Kidney epithelial cell (primary cell): ENCODE data around the gene MIDN. TPM values are rescaled to one million over a fixed set of nuclear protein-coding genes. Genes with fewer than 3 reads are reported as not detected.
A peak's percentile ranks its signal among the peaks of the same experiment; 100 is the strongest.
"Not testable (repeated sequence)": the region's sequence is repeated elsewhere in the genome, so short reads cannot be mapped to it uniquely, and the experiment has no call there.

Source experiments
- DNase-seq: peaks from one replicate; pipeline ENCODE4 v3.0.0-alpha.2; 2010; ENCODE audit warnings: low read depth
- H3K27me3 ChIP-seq: 2 replicates; pipeline ENCODE4 v1.6.0; 2011; ENCODE audit warnings: low read length; ENCODE audit not compliant: control insufficient read depth, insufficient read depth
- H3K36me3 ChIP-seq: 2 replicates; pipeline ENCODE4 v1.5.1; 2011; ENCODE audit warnings: low read length; ENCODE audit not compliant: control insufficient read depth, insufficient read depth
- H3K4me3 ChIP-seq: 2 replicates; pipeline ENCODE4 v1.5.1; 2011; ENCODE audit warnings: low read depth, mild to moderate bottlenecking, control low read depth, low read length
- total RNA-seq: library from RNA; depleted of rRNA; stranded (reverse); fragments of >200 nt; gene quantifications from 2 replicates; pipeline ENCODE4 v1.2.3, GENCODE V29; 2015
- TF ChIP-seq, protein P1 (sequence below): IDR thresholded peaks from 2 replicates; pipeline ENCODE4 v1.5.1; 2011; ENCODE audit warnings: mild to moderate bottlenecking, moderate library complexity, low read length, control low read depth, inconsistent platforms; ENCODE audit not compliant: insufficient read depth, poor library complexity, severe bottlenecking

Gene MIDN
- total RNA-seq = 66.8 and 69.4 TPM in 2 replicates

DNA sequence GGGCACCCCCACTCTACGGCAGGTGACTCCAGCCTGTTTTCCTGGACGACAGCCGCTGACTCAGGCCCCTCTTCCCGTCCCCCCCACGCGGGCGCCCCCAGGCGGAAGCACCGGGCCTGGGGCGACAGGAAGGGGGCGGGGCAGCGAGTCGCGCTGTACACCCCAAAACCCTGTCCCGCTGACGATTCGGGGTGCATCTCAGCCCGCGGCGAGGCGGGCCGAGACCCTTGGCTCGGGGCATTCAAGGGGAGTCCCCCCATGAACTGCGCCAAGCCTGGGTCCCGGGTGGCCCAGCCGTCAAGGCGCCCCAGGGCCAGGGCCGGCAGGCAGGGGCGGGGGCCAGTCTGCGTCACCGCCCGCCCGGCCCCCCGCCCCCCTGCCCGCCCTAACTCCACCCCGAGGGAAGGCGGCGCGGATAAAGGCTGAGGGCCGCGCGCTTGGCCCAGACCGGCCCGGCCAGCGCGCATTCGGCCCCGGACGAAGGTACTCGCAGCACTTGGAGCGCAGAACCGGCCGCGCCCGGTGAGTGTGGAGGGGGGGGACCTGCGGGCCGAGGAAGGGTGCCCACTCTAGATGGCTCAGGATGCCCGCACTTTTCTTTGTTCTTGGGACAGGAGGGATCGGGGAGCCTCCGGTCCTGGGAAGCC is at the start of gene MIDN:
TSS of gene MIDN (plus strand) at position 445 of the 647 bp plus-strand sequence. CDS start 1,714 bp downstream, outside the sequence.
- H3K36me3 ChIP-seq = peaks cover 2% of the 10 kb centered on the region
- no peaks in the 10 kb centered on the region for H3K27me3 ChIP-seq
- H3K4me3 ChIP-seq = peak within 1 kb of the TSS; percentile 84
- no peak for DNase-seq
- TF ChIP-seq, protein P1, sequence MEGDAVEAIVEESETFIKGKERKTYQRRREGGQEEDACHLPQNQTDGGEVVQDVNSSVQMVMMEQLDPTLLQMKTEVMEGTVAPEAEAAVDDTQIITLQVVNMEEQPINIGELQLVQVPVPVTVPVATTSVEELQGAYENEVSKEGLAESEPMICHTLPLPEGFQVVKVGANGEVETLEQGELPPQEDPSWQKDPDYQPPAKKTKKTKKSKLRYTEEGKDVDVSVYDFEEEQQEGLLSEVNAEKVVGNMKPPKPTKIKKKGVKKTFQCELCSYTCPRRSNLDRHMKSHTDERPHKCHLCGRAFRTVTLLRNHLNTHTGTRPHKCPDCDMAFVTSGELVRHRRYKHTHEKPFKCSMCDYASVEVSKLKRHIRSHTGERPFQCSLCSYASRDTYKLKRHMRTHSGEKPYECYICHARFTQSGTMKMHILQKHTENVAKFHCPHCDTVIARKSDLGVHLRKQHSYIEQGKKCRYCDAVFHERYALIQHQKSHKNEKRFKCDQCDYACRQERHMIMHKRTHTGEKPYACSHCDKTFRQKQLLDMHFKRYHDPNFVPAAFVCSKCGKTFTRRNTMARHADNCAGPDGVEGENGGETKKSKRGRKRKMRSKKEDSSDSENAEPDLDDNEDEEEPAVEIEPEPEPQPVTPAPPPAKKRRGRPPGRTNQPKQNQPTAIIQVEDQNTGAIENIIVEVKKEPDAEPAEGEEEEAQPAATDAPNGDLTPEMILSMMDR = peak; percentile 51

DNA sequence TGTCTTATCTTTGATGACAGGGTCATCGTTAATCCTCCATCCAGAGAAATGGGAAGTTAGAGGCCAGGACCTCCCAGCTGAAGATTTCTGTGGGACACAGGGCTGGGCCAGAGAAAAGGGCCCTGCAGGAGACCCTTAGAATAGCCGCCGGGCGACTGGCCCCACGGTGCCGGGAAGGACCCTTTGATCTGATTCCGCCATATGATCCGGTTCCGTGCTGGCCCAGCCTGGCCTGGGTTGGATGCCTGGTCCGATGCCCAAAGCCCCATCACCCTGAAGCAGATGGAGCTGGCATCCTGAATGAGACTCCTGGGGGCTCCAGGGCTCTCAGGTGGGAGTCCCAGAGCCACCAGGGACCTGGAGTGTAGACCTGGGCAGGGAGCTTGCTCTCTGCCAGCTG is 48.9 kb upstream of the MIDN start:
- no peaks in the 10 kb centered on the region for H3K36me3 ChIP-seq
- TF ChIP-seq, protein P1 = no peak
- H3K27me3 ChIP-seq = no peaks in the 10 kb centered on the region
- no peak overlapping the region for H3K4me3 ChIP-seq
- DNase-seq = no peak

DNA sequence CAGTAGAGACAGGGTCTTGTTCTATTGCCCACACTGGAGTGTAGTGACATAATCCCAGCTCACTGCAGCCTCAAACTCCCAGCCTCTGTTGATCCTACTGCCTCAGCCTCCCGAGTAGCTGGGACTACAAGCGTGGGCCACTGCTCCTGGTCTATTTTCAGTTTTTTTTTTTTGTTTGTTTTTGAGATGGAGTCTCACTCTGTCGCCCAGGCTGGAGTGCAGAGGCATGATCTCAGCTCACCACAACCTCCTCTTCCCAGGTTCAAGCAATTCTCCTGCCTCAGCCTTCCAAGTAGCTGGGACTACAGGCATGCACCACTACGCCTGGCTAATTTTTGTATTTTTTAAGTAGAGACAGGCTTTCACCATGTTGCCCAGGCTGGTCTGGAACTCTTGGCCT is 47.8 kb upstream of the MIDN start:
- not testable (repeated sequence) for H3K36me3 ChIP-seq, H3K27me3 ChIP-seq, H3K4me3 ChIP-seq, DNase-seq

DNA sequence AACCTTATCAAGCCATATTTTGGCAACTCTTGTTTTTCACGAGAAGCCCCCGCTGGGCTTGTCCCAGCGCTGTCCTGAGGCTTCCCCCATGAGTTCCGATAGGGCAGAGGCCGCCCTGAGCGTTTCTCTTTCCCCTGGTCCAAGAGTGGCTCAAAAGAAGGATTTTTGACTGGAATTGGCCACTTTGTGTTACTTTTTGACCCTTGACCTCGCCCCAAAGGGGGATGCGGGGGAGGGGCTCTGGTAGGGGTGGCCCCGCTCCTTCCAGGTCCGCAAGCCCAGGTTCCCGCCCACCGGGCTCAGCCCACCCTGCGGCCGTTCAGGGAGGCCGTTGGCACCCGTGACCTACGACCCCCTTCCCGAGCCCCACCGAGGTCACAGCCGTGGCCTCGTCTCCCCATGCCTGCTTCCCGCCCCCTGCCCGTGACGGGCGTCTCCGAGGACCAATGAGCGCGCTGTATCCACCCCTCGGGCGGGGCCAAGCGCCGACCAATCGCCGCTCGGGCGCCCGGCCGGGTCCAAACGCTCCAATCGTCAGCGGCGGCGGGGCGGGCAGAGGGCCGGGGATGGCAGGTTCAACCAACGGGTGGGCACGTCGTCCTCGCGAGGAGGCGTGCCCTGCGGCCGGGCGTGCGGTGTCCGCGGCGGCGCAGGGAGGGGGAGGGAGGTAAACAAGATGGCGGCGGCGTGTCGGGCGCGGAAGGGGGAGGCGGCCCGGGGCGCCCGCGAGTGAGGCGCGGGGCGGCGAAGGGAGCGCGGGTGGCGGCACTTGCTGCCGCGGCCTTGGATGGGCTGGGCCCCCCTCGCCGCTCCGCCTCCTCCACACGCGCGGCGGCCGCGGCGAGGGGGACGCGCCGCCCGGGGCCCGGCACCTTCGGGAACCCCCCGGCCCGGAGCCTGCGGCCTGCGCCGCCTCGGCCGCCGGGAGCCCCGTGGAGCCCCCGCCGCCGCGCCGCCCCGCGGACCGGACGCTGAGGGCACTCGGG is 43.0 kb upstream of the MIDN start, which contains the start of gene STK11:
TSS of gene STK11 (plus strand) at position 665 of the 986 bp plus-strand sequence. CDS start 1,136 bp downstream, outside the sequence.
- no peaks in the 10 kb centered on the region for H3K27me3 ChIP-seq
- DNase-seq = peak; percentile 73
- no peaks in the 10 kb centered on the region for H3K36me3 ChIP-seq
- peak within 1 kb of the TSS; percentile 75 for H3K4me3 ChIP-seq
- TF ChIP-seq, protein P1 = no peak

DNA sequence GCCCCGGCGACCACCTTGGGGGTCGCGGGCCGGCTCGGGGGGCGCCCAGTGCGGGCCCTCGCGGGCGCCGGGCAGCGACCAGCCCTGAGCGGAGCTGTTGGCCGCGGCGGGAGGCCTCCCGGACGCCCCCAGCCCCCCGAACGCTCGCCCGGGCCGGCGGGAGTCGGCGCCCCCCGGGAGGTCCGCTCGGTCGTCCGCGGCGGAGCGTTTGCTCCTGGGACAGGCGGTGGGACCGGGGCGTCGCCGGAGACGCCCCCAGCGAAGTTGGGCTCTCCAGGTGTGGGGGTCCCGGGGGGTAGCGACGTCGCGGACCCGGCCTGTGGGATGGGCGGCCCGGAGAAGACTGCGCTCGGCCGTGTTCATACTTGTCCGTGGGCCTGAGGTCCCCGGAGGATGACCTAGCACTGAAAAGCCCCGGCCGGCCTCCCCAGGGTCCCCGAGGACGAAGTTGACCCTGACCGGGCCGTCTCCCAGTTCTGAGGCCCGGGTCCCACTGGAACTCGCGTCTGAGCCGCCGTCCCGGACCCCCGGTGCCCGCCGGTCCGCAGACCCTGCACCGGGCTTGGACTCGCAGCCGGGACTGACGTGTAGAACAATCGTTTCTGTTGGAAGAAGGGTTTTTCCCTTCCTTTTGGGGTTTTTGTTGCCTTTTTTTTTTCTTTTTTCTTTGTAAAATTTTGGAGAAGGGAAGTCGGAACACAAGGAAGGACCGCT is 42.1 kb upstream of the MIDN start:
- no peak for DNase-seq
- H3K27me3 ChIP-seq = no peaks in the 10 kb centered on the region
- TF ChIP-seq, protein P1 = no peak

More for the DNA sequence above, 42.1 kb upstream of the MIDN start:
- H3K4me3 ChIP-seq = peak overlapping the region; percentile 75
- no peaks in the 10 kb centered on the region for H3K36me3 ChIP-seq
